GM12878 (cell line): ENCODE results near the gene OPN4. TPM values are rescaled to one million over a fixed set of nuclear protein-coding genes. Genes with fewer than 3 reads are reported as not detected.

Source experiments
- ATAC-seq: fragments of 200-7000 bp; cut with Tn5 transposase; 3 replicates; pipeline ENCODE4 v1.9.1; 2020; ENCODE audit warnings: mild to moderate bottlenecking, moderate library complexity
- BruUV-seq: library from RNA; stranded (reverse); fragments of 400-500 nt; replicated peaks from 2 replicates; lab custom pipeline; 2021; lab: Mats Ljungman, UMichigan
- CTCF ChIA-PET: fragments of 300-600 bp; sonication (Branson Sonifier 250); formaldehyde crosslinking; extraction: SDS; loops from one replicate; lab custom pipeline; 2021; ENCODE audit warnings: inconsistent platforms; lab: Yijun Ruan, JAX
- POLR2A ChIA-PET: fragments of 350-600 bp; formaldehyde crosslinking; extraction: SDS; loops from one replicate; lab custom pipeline; 2021; ENCODE audit warnings: inconsistent platforms; lab: Charles Lee
- RAD21 ChIA-PET: fragments of 300-600 bp; sonication (Branson Sonifier 250); formaldehyde crosslinking; loops from one replicate; lab custom pipeline; 2023; ENCODE audit warnings: antibody characterized with exemption; ENCODE audit not compliant: unreplicated experiment; lab: Charles Lee
- SMC1A ChIA-PET: fragments of 300-600 bp; sonication (Branson Sonifier 250); formaldehyde crosslinking; loops from one replicate; lab custom pipeline; 2023; ENCODE audit not compliant: unreplicated experiment, uncharacterized antibody; lab: Charles Lee
- DNase-seq: peaks from one replicate; pipeline ENCODE4 v3.0.0-alpha.2; 2011; ENCODE audit warnings: low read depth, low spot score
- FAIRE-seq: peaks from 3 replicates; lab custom pipeline; 2011; peaks lifted over from hg19 to GRCh38; lab: Jason Lieb, UNC
- H2AFZ ChIP-seq: 2 replicates; pipeline ENCODE4 v1.6.0; 2011; ENCODE audit warnings: low read depth, low read length, control low read depth; ENCODE audit not compliant: control insufficient read depth
- H3K27ac ChIP-seq: 2 replicates; pipeline ENCODE4 v1.5.1; 2011; ENCODE audit warnings: control low read depth; ENCODE audit not compliant: control insufficient read depth, insufficient read depth
- H3K27me3 ChIP-seq, 2 experiments: replicated peaks in 1 of 2; 2 replicates each; pipeline versions ENCODE4 v1.6.0 to v1.6.1; 2011; ENCODE audit warnings: low read length in 1 of 2; ENCODE audit not compliant: control insufficient read depth in 2 of 2, insufficient read depth in 2 of 2
- H3K36me3 ChIP-seq, 2 experiments: 2 replicates each; pipeline ENCODE4 v1.5.1; 2011; ENCODE audit warnings: low read length in 1 of 2; ENCODE audit not compliant: control insufficient read depth in 2 of 2, insufficient read depth in 2 of 2
- H3K4me1 ChIP-seq: 2 replicates; pipeline ENCODE4 v1.6.1; 2011; ENCODE audit warnings: mild to moderate bottlenecking, low read length, moderate library complexity, mixed read lengths; ENCODE audit not compliant: control insufficient read depth, insufficient read depth
- H3K4me2 ChIP-seq: 2 replicates; pipeline ENCODE4 v1.6.0; 2011; ENCODE audit warnings: control low read depth; ENCODE audit not compliant: control insufficient read depth, insufficient read depth
- H3K4me3 ChIP-seq: fragments of 200-600 bp; sonication (generic); 2 replicates; pipeline ENCODE4 v1.5.1; 2016
- H3K79me2 ChIP-seq: 2 replicates; pipeline ENCODE4 v1.6.0; 2011; ENCODE audit warnings: low read length; ENCODE audit not compliant: control insufficient read depth, insufficient read depth
- H3K9ac ChIP-seq: 2 replicates; pipeline ENCODE4 v1.8.0; 2011; ENCODE audit warnings: low read length, control low read depth, mixed read lengths; ENCODE audit not compliant: control insufficient read depth, insufficient read depth
- H3K9me3 ChIP-seq: replicated peaks from 3 replicates; pipeline ENCODE4 v1.5.1; 2011; ENCODE audit warnings: mild to moderate bottlenecking, low read length; ENCODE audit not compliant: control insufficient read depth, insufficient read depth
- H4K20me1 ChIP-seq: 2 replicates; pipeline ENCODE4 v1.6.0; 2011; ENCODE audit not compliant: control insufficient read depth, insufficient read depth
- CHD4 ChIP-seq: fragments of 200-600 bp; sonication (generic); IDR thresholded peaks from 2 replicates; pipeline ENCODE4 v1.6.1; 2016; ENCODE audit warnings: mild to moderate bottlenecking
- IKZF2 ChIP-seq, 2 experiments: fragments of 450-650 bp; IDR thresholded peaks; 2 replicates each; pipeline ENCODE4 v1.6.1; 2017; ENCODE audit warnings: mild to moderate bottlenecking in 2 of 2, moderate library complexity in 2 of 2
- MYC ChIP-seq: IDR thresholded peaks from 2 replicates; pipeline ENCODE4 v1.6.1; 2011; ENCODE audit warnings: mild to moderate bottlenecking, low read length, moderate library complexity, inconsistent platforms; ENCODE audit not compliant: insufficient read depth, insufficient replicate concordance, insufficient read length, severe bottlenecking
- NFYB ChIP-seq: IDR thresholded peaks from 2 replicates; pipeline ENCODE4 v1.6.1; 2011; ENCODE audit warnings: low read depth, mild to moderate bottlenecking, low read length, improper control_type of control experiment, moderate library complexity; ENCODE audit not compliant: insufficient read depth
- POLR2AphosphoS5 ChIP-seq: IDR thresholded peaks from 2 replicates; pipeline ENCODE4 v1.6.1; 2011; ENCODE audit warnings: mild to moderate bottlenecking, low read length, inconsistent platforms
- SREBF1 ChIP-seq: IDR thresholded peaks from 2 replicates; pipeline ENCODE4 v1.6.1; 2012; ENCODE audit warnings: mild to moderate bottlenecking, low read length
- in situ Hi-C: fragments of 300-500 bp; cut with MboI; formaldehyde crosslinking; loops from 9 replicates; pipeline ENCODE4 v1.14.3; 2018; ENCODE audit warnings: mixed read lengths
- intact Hi-C: fragments of 100-400 bp; cut with micrococcal nuclease; formaldehyde crosslinking; loops from one replicate; pipeline ENCODE4 v1.14.2; 2022; ENCODE audit not compliant: unreplicated experiment
- polyA plus RNA-seq, 11 experiments: library from polyadenylated mRNA; depleted of rRNA in 4 of 11; unstranded in 6 of 11; stranded (reverse) in 5 of 11; fragments of >200 nt; fragmentation: Nextera tagmentation in 4 of 11; fragmentation: Illumina TruSeq in 1 of 11; extraction: Ambion mirVana in 4 of 11; extraction: Trizol in 1 of 11; gene quantifications; 1 replicate in 1 of 11; 2 replicates in 10 of 11; pipeline versions ENCODE4 v1.2.1 to v1.2.3, GENCODE V29; 2011 to 2016; ENCODE audit warnings: inconsistent platforms in 2 of 11, missing spikeins in 2 of 11, low read depth in 1 of 11
- total RNA-seq, 4 experiments: library from RNA; depleted of rRNA in 3 of 4; stranded (reverse); fragments of >200 nt in 3 of 4; fragmentation: Illumina TruSeq in 1 of 4; extraction: Trizol in 1 of 4; gene quantifications; 2 replicates each; pipeline versions ENCODE4 v1.2.1 to v1.2.3, GENCODE V29; 2013 to 2021
- TF ChIP-seq, protein P1 (sequence below): fragments of 450-650 bp; IDR thresholded peaks from 2 replicates; pipeline ENCODE4 v1.6.1; 2016; ENCODE audit warnings: mild to moderate bottlenecking, moderate library complexity, borderline replicate concordance
- TF ChIP-seq, protein P2 (sequence below): fragments of 450-650 bp; IDR thresholded peaks from 2 replicates; pipeline ENCODE4 v1.6.1; 2016; ENCODE audit warnings: mild to moderate bottlenecking

OPN4 gene
- total and polyA plus RNA-seq, 10 of the 15 experiments (the other 5 are each of a cell fraction or from before 2014, with no cell fraction given): not detected

DNA sequence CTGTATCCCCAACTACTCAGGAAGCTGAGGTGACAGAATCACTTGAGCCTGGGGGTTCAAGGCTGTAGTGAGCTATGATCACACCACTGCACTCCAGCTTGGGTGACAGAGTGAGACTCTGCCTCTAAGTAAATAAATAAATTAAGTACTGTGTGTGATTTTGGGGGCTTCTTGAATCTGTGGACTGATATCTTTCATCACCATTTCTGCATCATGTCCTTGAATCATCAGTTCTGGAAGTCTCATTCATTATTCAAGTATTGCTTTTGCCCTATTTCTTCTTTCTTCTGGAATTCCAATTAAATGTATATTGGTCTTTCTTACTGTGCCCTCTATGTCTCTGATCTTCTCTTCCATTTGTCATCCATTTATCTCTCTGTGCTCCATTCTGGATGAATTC is 46.7 kb upstream of the OPN4 start (continued):
- TF ChIP-seq, protein P1, sequence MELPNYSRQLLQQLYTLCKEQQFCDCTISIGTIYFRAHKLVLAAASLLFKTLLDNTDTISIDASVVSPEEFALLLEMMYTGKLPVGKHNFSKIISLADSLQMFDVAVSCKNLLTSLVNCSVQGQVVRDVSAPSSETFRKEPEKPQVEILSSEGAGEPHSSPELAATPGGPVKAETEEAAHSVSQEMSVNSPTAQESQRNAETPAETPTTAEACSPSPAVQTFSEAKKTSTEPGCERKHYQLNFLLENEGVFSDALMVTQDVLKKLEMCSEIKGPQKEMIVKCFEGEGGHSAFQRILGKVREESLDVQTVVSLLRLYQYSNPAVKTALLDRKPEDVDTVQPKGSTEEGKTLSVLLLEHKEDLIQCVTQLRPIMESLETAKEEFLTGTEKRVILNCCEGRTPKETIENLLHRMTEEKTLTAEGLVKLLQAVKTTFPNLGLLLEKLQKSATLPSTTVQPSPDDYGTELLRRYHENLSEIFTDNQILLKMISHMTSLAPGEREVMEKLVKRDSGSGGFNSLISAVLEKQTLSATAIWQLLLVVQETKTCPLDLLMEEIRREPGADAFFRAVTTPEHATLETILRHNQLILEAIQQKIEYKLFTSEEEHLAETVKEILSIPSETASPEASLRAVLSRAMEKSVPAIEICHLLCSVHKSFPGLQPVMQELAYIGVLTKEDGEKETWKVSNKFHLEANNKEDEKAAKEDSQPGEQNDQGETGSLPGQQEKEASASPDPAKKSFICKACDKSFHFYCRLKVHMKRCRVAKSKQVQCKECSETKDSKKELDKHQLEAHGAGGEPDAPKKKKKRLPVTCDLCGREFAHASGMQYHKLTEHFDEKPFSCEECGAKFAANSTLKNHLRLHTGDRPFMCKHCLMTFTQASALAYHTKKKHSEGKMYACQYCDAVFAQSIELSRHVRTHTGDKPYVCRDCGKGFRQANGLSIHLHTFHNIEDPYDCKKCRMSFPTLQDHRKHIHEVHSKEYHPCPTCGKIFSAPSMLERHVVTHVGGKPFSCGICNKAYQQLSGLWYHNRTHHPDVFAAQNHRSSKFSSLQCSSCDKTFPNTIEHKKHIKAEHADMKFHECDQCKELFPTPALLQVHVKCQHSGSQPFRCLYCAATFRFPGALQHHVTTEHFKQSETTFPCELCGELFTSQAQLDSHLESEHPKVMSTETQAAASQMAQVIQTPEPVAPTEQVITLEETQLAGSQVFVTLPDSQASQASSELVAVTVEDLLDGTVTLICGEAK: no peak

DNA sequence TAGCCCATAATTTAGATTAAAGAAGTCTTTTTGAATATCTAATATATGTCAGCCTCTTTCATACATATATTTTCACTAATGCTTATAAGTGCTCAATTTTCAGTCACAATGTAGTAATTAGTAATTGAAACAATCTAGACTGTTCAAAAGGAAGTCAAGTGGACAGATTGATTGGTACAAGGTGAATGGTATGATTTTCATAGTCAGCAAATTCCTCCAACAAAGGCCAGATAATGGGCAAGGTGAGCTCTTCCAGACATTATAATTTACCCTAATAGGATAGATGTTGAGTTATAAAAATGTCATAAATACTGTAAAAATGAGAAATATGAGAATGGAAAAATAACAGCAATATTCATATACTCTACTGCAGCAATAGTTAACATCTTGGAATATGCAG is 44.4 kb upstream of the OPN4 start:
- no peak overlapping the region for H3K4me3 ChIP-seq
- no peak overlapping the region for H3K9ac ChIP-seq
- H3K79me2 ChIP-seq: no peaks in the 10 kb centered on the region
- no peaks in the 10 kb centered on the region for H3K4me1 ChIP-seq
- no TSS peak for BruUV-seq
- H4K20me1 ChIP-seq: no peaks in the 10 kb centered on the region
- H3K36me3 ChIP-seq: no peaks in the 10 kb centered on the region
- no peak overlapping the region for H3K4me2 ChIP-seq
- SMC1A ChIA-PET: interaction anchor here (0.6 to 0.9 kb wide), 3 partner anchors 33 to 222 kb away, joined by 3 to 4 read pairs (median 3); no protein-coding TSS in a partner anchor
- H3K9me3 ChIP-seq: no peaks in the 10 kb centered on the region; the same call in 2 of the 3 replicates
- DNase-seq (no peak), ATAC-seq (no peak), FAIRE-seq (no peak)
- no peak overlapping the region for H3K27ac ChIP-seq
- RAD21 ChIA-PET: interaction anchor here (1.9 kb wide), 1 partner anchor 9 kb away, joined by 4 read pairs; no protein-coding TSS in a partner anchor
- no peaks in the 10 kb centered on the region for H3K27me3 ChIP-seq
- POLR2A ChIA-PET: no interaction called here
- in situ Hi-C loops: no loop called here
- H2AFZ ChIP-seq: no peak overlapping the region
- TF ChIP-seq POLR2AphosphoS5 (no peak), CHD4 (no peak), MYC (no peak), IKZF2 (IDR thresholded peaks at IDR 0.05) (no peak), NFYB (no peak), SREBF1 (no peak)
- TF ChIP-seq, protein P2, sequence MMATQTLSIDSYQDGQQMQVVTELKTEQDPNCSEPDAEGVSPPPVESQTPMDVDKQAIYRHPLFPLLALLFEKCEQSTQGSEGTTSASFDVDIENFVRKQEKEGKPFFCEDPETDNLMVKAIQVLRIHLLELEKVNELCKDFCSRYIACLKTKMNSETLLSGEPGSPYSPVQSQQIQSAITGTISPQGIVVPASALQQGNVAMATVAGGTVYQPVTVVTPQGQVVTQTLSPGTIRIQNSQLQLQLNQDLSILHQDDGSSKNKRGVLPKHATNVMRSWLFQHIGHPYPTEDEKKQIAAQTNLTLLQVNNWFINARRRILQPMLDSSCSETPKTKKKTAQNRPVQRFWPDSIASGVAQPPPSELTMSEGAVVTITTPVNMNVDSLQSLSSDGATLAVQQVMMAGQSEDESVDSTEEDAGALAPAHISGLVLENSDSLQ: no peak
- intact Hi-C loops: no loop called here
- CTCF ChIA-PET: no interaction called here
